SK-N-SH treated with all-trans-retinoic acid at 6 μM for 48 hours (cell line): ENCODE measurements around the gene SGPL1.
A peak's percentile ranks its signal among the peaks of the same experiment; 100 is the strongest.
"Not testable (repeated sequence)": the region's sequence is repeated elsewhere in the genome, so short reads cannot be mapped to it uniquely, and the experiment has no call there.

Experiments
- ATAC-seq: fragments of 200-7000 bp; cut with Tn5 transposase; 3 replicates; pipeline ENCODE4 v1.9.1; 2020; ENCODE audit warnings: mild to moderate bottlenecking, moderate library complexity
- BACH2 ChIP-seq: fragments of 250-450 bp; sonication (Bioruptor Pico); IDR thresholded peaks from 2 replicates; pipeline ENCODE4 v1.9.0; 2021; ENCODE audit warnings: mild to moderate bottlenecking, borderline replicate concordance
- CSDC2 ChIP-seq: fragments of 250-450 bp; sonication (Bioruptor Pico); IDR thresholded peaks from 2 replicates; pipeline ENCODE4 v1.5.0; 2020; ENCODE audit warnings: mild to moderate bottlenecking, moderate library complexity
- ESRRG ChIP-seq: fragments of 250-450 bp; sonication (Bioruptor Pico); IDR thresholded peaks from 2 replicates; pipeline ENCODE4 v1.6.1; 2021; ENCODE audit warnings: mild to moderate bottlenecking
- GLIS3 ChIP-seq: fragments of 250-450 bp; sonication (Bioruptor Pico); IDR thresholded peaks from 2 replicates; pipeline ENCODE4 v1.5.0; 2020; ENCODE audit warnings: mild to moderate bottlenecking, moderate library complexity
- ISL1 ChIP-seq: fragments of 250-450 bp; sonication (Bioruptor Pico); IDR thresholded peaks from 2 replicates; pipeline ENCODE4 v2.1.2; 2022; ENCODE audit warnings: mild to moderate bottlenecking, moderate library complexity
- OSR1 ChIP-seq: fragments of 250-450 bp; sonication (Bioruptor Pico); IDR thresholded peaks from 2 replicates; pipeline ENCODE4 v1.8.0; 2022; ENCODE audit warnings: moderate library complexity, mild to moderate bottlenecking, inconsistent platforms
- PATZ1 ChIP-seq: fragments of 250-450 bp; sonication (Bioruptor Pico); IDR thresholded peaks from 2 replicates; pipeline ENCODE4 v1.8.0; 2020; ENCODE audit warnings: mild to moderate bottlenecking, moderate library complexity, borderline replicate concordance
- PPARA ChIP-seq: fragments of 250-450 bp; sonication (Bioruptor Pico); IDR thresholded peaks from 2 replicates; pipeline ENCODE4 v1.5.0; 2020; ENCODE audit warnings: mild to moderate bottlenecking, borderline replicate concordance
- TCF4 ChIP-seq: fragments of 250-450 bp; sonication (Bioruptor Pico); IDR thresholded peaks from 2 replicates; pipeline ENCODE4 v1.8.0; 2021; ENCODE audit warnings: mild to moderate bottlenecking, moderate library complexity, borderline replicate concordance
- TOX ChIP-seq: fragments of 250-450 bp; sonication (Bioruptor Pico); IDR thresholded peaks from 2 replicates; pipeline ENCODE4 v1.8.0; 2021; ENCODE audit warnings: mild to moderate bottlenecking, moderate library complexity, borderline replicate concordance
- ZFP30 ChIP-seq: fragments of 450-650 bp; formaldehyde crosslinking; IDR thresholded peaks from 2 replicates; pipeline ENCODE4 v1.5.0; 2022; ENCODE audit warnings: mild to moderate bottlenecking, moderate library complexity
- ZNF565 ChIP-seq: fragments of 450-650 bp; formaldehyde crosslinking; conservative IDR thresholded peaks from 2 replicates; pipeline ENCODE4 v1.5.0; 2020; ENCODE audit warnings: low read depth, mild to moderate bottlenecking, moderate library complexity
- ZNF70 ChIP-seq: fragments of 450-650 bp; formaldehyde crosslinking; IDR thresholded peaks from 2 replicates; pipeline ENCODE4 v1.5.0; 2020; ENCODE audit warnings: mild to moderate bottlenecking, moderate library complexity
- ZNF8 ChIP-seq: fragments of 450-650 bp; formaldehyde crosslinking; IDR thresholded peaks from 2 replicates; pipeline ENCODE4 v1.5.0; 2020; ENCODE audit warnings: mild to moderate bottlenecking, moderate library complexity
- TF ChIP-seq, protein P1 (sequence below): fragments of 250-450 bp; sonication (Bioruptor Pico); IDR thresholded peaks from 2 replicates; pipeline ENCODE4 v1.8.0; 2021; ENCODE audit warnings: low read depth, mild to moderate bottlenecking, moderate library complexity, borderline replicate concordance
- TF ChIP-seq, protein P2 (sequence below): fragments of 250-450 bp; sonication (Bioruptor Pico); IDR thresholded peaks from 2 replicates; pipeline ENCODE4 v1.5.1; 2021; ENCODE audit warnings: mild to moderate bottlenecking, moderate library complexity
- TF ChIP-seq, protein P3 (sequence below): fragments of 250-450 bp; sonication (Bioruptor Pico); IDR thresholded peaks from 2 replicates; pipeline ENCODE4 v1.5.0; 2020; ENCODE audit warnings: mild to moderate bottlenecking, moderate library complexity
- TF ChIP-seq, protein P4 (sequence below): fragments of 250-450 bp; sonication (Bioruptor Pico); IDR thresholded peaks from 2 replicates; pipeline ENCODE4 v1.5.1; 2020; ENCODE audit warnings: low read depth, mild to moderate bottlenecking, moderate library complexity

The SGPL1 gene

GRCh38 chr10:70858759-70859158 lies 43.0 kb downstream of the SGPL1 start:
- 0 out of 2 replicates have a peak, but pooled peaks have one; percentile 15 for TF ChIP-seq ISL1 (CRISPR knock-in tag)
- no peak for TF ChIP-seq ZNF565 (CRISPR knock-in tag)
- TF ChIP-seq PATZ1 (CRISPR knock-in tag), result no peak
- TF ChIP-seq GLIS3, result no peak
- TF ChIP-seq TCF4, result peak; percentile 91
- TF ChIP-seq, protein P1, sequence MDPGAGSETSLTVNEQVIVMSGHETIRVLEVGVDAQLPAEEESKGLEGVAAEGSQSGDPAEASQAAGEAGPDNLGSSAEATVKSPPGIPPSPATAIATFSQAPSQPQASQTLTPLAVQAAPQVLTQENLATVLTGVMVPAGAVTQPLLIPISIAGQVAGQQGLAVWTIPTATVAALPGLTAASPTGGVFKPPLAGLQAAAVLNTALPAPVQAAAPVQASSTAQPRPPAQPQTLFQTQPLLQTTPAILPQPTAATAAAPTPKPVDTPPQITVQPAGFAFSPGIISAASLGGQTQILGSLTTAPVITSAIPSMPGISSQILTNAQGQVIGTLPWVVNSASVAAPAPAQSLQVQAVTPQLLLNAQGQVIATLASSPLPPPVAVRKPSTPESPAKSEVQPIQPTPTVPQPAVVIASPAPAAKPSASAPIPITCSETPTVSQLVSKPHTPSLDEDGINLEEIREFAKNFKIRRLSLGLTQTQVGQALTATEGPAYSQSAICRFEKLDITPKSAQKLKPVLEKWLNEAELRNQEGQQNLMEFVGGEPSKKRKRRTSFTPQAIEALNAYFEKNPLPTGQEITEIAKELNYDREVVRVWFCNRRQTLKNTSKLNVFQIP (CRISPR knock-in tag), result no peak
- TF ChIP-seq ZNF70 (CRISPR knock-in tag), result peak; percentile 68; the same call in 1 of the 2 replicates
- TF ChIP-seq, protein P2, sequence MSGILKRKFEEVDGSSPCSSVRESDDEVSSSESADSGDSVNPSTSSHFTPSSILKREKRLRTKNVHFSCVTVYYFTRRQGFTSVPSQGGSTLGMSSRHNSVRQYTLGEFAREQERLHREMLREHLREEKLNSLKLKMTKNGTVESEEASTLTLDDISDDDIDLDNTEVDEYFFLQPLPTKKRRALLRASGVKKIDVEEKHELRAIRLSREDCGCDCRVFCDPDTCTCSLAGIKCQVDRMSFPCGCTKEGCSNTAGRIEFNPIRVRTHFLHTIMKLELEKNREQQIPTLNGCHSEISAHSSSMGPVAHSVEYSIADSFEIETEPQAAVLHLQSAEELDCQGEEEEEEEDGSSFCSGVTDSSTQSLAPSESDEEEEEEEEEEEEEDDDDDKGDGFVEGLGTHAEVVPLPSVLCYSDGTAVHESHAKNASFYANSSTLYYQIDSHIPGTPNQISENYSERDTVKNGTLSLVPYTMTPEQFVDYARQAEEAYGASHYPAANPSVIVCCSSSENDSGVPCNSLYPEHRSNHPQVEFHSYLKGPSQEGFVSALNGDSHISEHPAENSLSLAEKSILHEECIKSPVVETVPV (CRISPR knock-in tag), result no peak
- 0 out of 2 replicates have a peak, but pooled peaks have one; percentile 18 for TF ChIP-seq ZNF8 (CRISPR knock-in tag)
- TF ChIP-seq ESRRG (CRISPR knock-in tag), result no peak
- TF ChIP-seq, protein P3, sequence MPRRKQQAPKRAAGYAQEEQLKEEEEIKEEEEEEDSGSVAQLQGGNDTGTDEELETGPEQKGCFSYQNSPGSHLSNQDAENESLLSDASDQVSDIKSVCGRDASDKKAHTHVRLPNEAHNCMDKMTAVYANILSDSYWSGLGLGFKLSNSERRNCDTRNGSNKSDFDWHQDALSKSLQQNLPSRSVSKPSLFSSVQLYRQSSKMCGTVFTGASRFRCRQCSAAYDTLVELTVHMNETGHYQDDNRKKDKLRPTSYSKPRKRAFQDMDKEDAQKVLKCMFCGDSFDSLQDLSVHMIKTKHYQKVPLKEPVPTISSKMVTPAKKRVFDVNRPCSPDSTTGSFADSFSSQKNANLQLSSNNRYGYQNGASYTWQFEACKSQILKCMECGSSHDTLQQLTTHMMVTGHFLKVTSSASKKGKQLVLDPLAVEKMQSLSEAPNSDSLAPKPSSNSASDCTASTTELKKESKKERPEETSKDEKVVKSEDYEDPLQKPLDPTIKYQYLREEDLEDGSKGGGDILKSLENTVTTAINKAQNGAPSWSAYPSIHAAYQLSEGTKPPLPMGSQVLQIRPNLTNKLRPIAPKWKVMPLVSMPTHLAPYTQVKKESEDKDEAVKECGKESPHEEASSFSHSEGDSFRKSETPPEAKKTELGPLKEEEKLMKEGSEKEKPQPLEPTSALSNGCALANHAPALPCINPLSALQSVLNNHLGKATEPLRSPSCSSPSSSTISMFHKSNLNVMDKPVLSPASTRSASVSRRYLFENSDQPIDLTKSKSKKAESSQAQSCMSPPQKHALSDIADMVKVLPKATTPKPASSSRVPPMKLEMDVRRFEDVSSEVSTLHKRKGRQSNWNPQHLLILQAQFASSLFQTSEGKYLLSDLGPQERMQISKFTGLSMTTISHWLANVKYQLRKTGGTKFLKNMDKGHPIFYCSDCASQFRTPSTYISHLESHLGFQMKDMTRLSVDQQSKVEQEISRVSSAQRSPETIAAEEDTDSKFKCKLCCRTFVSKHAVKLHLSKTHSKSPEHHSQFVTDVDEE (CRISPR knock-in tag), result peak; percentile 63; the same call in 1 of the 2 replicates
- no peak for TF ChIP-seq BACH2 (CRISPR knock-in tag)
- peak; percentile 76; the same call in 1 of the 2 replicates for TF ChIP-seq PPARA (CRISPR knock-in tag)
- TF ChIP-seq, all 23 proteins: peak for 6
- no peak for ATAC-seq

DNA sequence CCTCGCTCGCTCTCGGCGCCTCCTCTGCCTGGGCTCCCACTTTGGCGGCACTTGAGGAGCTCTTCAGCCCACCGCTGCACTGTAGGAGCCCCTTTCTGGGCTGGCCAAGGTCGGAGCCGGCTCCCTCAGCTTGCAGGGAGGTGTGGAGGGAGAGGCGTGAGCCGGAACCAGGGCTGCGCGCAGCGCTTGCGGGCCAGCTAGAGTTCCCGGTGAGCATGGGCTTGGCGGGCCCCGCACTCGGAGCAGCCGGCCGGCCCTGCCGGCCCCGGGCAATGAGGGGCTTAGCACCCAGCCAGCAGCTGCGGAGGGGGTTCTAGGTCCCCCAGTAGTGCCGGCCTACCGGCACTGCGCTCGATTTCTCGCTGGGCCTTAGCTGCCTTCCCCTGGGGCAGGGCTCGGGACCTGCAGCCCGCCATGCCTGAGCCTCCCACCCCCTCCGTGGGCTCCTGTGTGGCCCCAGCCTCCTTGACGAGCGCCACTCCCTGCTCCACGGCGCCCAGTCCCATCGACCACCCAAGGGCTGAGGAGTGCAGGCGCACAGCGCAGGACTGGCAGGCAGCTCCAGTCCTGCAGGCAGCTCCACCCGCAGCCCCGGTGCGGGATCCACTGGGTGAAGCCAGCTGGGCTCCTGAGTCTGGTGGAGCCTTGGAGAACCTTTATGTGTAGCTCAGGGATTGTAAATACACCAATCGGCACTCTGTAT lies 45.9 kb downstream of the SGPL1 start:
- not testable (repeated sequence) for ATAC-seq

- no peak for ATAC-seq
- TF ChIP-seq, protein P3 (CRISPR knock-in tag), result no peak
- TF ChIP-seq, protein P2 (CRISPR knock-in tag), result no peak
- TF ChIP-seq ZFP30 (no peak), ESRRG (CRISPR knock-in tag) (no peak), TOX (CRISPR knock-in tag) (no peak), CSDC2 (CRISPR knock-in tag) (no peak), OSR1 (CRISPR knock-in tag) (no peak), BACH2 (CRISPR knock-in tag) (no peak), TCF4 (no peak), ISL1 (CRISPR knock-in tag) (no peak), ZNF565 (CRISPR knock-in tag) (no peak)
- TF ChIP-seq, protein P1 (CRISPR knock-in tag), result no peak
- TF ChIP-seq, protein P4, sequence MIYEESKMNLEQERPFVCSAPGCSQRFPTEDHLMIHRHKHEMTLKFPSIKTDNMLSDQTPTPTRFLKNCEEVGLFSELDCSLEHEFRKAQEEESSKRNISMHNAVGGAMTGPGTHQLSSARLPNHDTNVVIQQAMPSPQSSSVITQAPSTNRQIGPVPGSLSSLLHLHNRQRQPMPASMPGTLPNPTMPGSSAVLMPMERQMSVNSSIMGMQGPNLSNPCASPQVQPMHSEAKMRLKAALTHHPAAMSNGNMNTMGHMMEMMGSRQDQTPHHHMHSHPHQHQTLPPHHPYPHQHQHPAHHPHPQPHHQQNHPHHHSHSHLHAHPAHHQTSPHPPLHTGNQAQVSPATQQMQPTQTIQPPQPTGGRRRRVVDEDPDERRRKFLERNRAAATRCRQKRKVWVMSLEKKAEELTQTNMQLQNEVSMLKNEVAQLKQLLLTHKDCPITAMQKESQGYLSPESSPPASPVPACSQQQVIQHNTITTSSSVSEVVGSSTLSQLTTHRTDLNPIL (CRISPR knock-in tag), result no peak
These were observed 47.9 kb downstream of the SGPL1 start for GRCh38 chr10:70863470-70864160.
